Vagina (tissue), 2 donors: Measurements from ENCODE around the gene PHLPP2.

Experiments
- CTCF ChIP-seq, 3 experiments: fragments of 450-650 bp in 2 of 3; fragments of 200-600 bp in 1 of 3; sonication (generic) in 1 of 3; IDR thresholded peaks; one replicate each; pipeline ENCODE4 v1.5.1; 2017 to 2019; ENCODE audit warnings: antibody characterized with exemption in 3 of 3, mild to moderate bottlenecking in 2 of 3, moderate library complexity in 2 of 3
- POLR2A ChIP-seq, 2 donors: fragments of 450-650 bp; IDR thresholded peaks; one replicate each; pipeline ENCODE4 v1.6.1; 2017; ENCODE audit warnings: antibody characterized with exemption in 2 of 2, mild to moderate bottlenecking in 2 of 2, moderate library complexity in 2 of 2
- POLR2AphosphoS5 ChIP-seq, 2 donors: sonication (generic); formaldehyde crosslinking; IDR thresholded peaks; one replicate each; pipeline ENCODE4 v1.9.0; 2017; ENCODE audit warnings: antibody characterized with exemption in 2 of 2, mild to moderate bottlenecking in 2 of 2, low read depth in 1 of 2; ENCODE audit not compliant: insufficient read depth in 1 of 2

GRCh38 chr16:71689901-71690300 is 34.6 kb downstream of the PHLPP2 start:
- TF ChIP-seq POLR2A (IDR thresholded peaks at IDR 0.05): no peak
- TF ChIP-seq CTCF (IDR thresholded peaks at IDR 0.05): no peak
- no peak for TF ChIP-seq POLR2AphosphoS5 (IDR thresholded peaks at IDR 0.05; ENCODE audit: insufficient read depth in 1 of 2, low read depth in 1 of 2)
